ENCODE measurements around the gene PTPRZ1. TPM values are rescaled to one million over a fixed set of nuclear protein-coding genes. Genes with fewer than 3 reads are reported as not detected.

The PTPRZ1 gene
- total RNA-seq, 2 donors from 2014 or later = 5.1 to 11.7 TPM

DNA sequence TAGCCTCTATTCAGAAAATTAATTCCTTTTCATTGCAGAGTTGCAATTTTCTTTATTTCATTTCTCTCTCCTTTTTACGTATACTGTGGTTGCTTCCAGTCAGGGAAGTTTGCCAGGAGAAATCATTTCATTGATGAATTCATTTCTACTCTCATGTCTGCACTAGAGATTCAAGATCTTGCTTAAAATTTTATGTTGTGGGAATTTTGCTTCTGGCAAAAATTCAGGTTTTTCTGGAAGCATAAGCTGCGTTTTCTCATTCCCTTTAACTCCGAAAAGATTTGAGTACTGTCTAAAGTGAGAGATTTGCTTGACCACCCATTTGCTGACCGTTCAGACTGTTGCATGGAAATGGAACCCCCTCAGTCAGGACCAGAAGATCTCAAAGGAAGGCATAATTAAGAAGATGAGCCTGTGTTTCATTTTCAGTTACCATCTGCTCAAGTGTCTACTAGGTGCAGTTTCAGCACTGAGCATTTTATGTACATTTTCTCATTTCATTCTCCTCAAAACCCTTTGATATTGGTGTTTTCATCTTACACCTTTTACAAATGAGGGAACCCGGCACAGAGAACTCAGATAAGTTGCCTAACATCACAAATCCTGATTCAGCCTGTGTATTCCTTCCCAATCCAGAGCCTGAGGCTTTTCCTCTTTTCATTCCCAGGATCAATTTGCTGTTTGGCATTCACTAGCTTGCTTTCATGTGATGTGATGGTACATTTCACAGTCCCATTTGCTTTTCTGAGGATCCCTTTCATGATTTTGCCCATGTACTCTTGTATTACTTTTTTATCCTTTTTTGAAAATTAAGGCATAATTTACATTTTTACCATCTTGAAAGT, 3.9 kb downstream of the PTPRZ1 start:
- H3K4me1 ChIP-seq (ENCODE audit: control insufficient read depth in 1 of 2, low read depth in 2 of 2) = peaks cover 0 to 19% of the 10 kb centered on the region in 2 donors
- H3K4me3 ChIP-seq = no peak overlapping the region
- ATAC-seq (ENCODE audit: insufficient number of reproducible peaks, low FRiP score, low read depth) (no peak), DNase-seq (ENCODE audit: low spot score) (no peak)
- no peaks in the 10 kb centered on the region for H3K9me3 ChIP-seq
- no peaks in the 10 kb centered on the region for H3K27me3 ChIP-seq (replicated peaks; ENCODE audit: insufficient read depth)
- TF ChIP-seq CTCF (IDR thresholded peaks at IDR 0.05) = no peak
- no peak overlapping the region for H3K27ac ChIP-seq
- H3K36me3 ChIP-seq = no peaks in the 10 kb centered on the region

DNA sequence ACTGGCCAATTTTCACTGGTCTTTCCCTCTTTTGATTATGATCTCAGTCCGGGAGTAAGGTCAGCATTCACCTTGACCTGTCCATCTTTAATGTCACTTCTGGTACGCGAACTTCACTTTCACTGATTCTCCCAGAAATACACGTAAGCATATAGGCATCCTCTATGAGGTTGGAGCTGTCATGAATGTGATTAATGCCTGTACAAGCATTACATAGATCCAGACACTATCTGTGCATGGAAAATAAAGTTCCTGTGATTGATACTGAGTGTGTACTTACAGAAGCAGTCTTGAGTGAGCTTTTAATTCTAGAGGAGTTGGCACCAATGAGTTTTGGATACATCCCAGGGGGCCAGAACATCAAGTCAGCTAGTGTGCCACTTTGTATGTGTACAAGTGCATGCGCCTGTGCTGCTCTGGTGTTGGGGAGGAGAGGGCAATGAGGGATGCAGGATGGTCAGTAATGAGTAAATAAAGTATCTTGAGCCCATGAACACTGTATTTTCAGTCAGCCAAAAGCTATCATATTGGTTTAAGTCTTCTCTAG, 6.0 kb downstream of the PTPRZ1 start:
- H3K27me3 ChIP-seq (replicated peaks; ENCODE audit: insufficient read depth) = no peaks in the 10 kb centered on the region
- H3K4me3 ChIP-seq = no peak overlapping the region
- no peak for DNase-seq (ENCODE audit: low spot score)
- no peaks in the 10 kb centered on the region for H3K36me3 ChIP-seq
- H3K9me3 ChIP-seq = no peaks in the 10 kb centered on the region
- no peak for ATAC-seq (ENCODE audit: insufficient number of reproducible peaks, low FRiP score, low read depth)
- no peak overlapping the region for H3K27ac ChIP-seq
- peaks cover 0 to 6% of the 10 kb centered on the region in 2 donors for H3K4me1 ChIP-seq (ENCODE audit: control insufficient read depth in 1 of 2, low read depth in 2 of 2)
- TF ChIP-seq CTCF (IDR thresholded peaks at IDR 0.05) = no peak

- no peaks in the 10 kb centered on the region for H3K27me3 ChIP-seq (replicated peaks; ENCODE audit: insufficient read depth)
- peaks cover 0 to under 1% of the 10 kb centered on the region in 2 donors for H3K4me1 ChIP-seq (ENCODE audit: control insufficient read depth in 1 of 2, low read depth in 2 of 2)
- no peak overlapping the region for H3K4me3 ChIP-seq
- no peaks in the 10 kb centered on the region for H3K36me3 ChIP-seq
- no peaks in the 10 kb centered on the region for H3K9me3 ChIP-seq
- H3K27ac ChIP-seq = no peak overlapping the region
- no peak for TF ChIP-seq CTCF (IDR thresholded peaks at IDR 0.05)
- ATAC-seq (ENCODE audit: insufficient number of reproducible peaks, low FRiP score, low read depth) (no peak), DNase-seq (ENCODE audit: low spot score) (no peak)
Observed at GRCh38 chr7:121879544-121879943, 6.6 kb downstream of the PTPRZ1 start.

GRCh38 chr7:121882731-121883130, 9.8 kb downstream of the PTPRZ1 start:
- Histone ChIP-seq H3K9me3 (no peaks in the 10 kb centered on the region), H3K36me3 (no peaks in the 10 kb centered on the region), H3K4me3 (no peak overlapping the region), H3K27ac (no peak overlapping the region), H3K27me3 (replicated peaks; ENCODE audit: insufficient read depth) (no peaks in the 10 kb centered on the region), H3K4me1 (ENCODE audit: control insufficient read depth in 1 of 2, low read depth in 2 of 2) (no peaks in the 10 kb centered on the region)
- TF ChIP-seq CTCF (IDR thresholded peaks at IDR 0.05) = no peak
- DNase-seq (ENCODE audit: low spot score) (no peak), ATAC-seq (ENCODE audit: insufficient number of reproducible peaks, low FRiP score, low read depth) (no peak)

DNA sequence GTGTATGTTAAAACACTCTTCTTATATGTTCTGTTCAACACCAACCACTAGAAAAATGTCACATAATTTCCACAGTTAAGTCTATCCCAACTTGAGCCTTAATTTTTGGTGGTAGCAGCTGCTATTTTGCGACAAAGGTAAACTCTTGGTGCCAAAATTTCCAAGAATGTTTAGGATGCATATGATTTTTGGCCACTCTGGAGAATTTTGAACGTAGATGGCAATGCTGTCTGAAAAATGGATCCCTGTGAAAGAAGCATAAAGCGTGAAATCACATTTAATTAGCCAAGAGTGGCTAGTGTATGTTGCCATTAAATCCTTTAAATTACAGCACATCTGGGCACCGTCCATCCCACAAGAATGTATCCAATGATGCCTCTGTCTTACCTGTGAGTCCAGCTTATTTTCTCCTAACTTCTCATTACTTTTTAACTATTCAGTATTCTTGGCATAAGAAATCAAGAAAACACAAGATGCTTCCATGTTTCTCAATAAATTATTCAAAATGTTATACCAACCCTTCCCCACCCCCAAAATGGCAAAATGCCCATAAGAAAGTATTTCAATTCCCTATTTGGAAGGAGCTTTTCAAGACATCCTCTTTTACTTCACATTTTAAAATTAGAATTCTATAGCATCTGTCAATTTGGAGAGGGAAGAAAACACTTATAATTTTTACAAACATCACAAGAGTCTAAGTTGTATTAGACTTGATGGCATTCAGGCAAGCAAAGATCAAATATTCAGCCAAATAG, 12.4 kb downstream of the PTPRZ1 start:
- DNase-seq (ENCODE audit: low spot score) (no peak), ATAC-seq (ENCODE audit: insufficient number of reproducible peaks, low FRiP score, low read depth) (no peak)
- no peaks in the 10 kb centered on the region for H3K4me1 ChIP-seq (ENCODE audit: control insufficient read depth in 1 of 2, low read depth in 2 of 2)
- H3K27ac ChIP-seq = no peak overlapping the region
- no peak overlapping the region for H3K4me3 ChIP-seq
- no peak for TF ChIP-seq CTCF (IDR thresholded peaks at IDR 0.05)
- no peaks in the 10 kb centered on the region for H3K36me3 ChIP-seq
- H3K9me3 ChIP-seq = no peaks in the 10 kb centered on the region
- no peaks in the 10 kb centered on the region for H3K27me3 ChIP-seq (replicated peaks; ENCODE audit: insufficient read depth)

Data from thoracic aorta (tissue), 2 donors.